ENCODE measurements around the gene ATP6AP2. TPM values are rescaled to one million over a fixed set of nuclear protein-coding genes. Genes with fewer than 3 reads are reported as not detected.

Gene ATP6AP2
- total RNA-seq, 4 donors from 2014 or later = 106 to 141 (median 115) TPM

DNA sequence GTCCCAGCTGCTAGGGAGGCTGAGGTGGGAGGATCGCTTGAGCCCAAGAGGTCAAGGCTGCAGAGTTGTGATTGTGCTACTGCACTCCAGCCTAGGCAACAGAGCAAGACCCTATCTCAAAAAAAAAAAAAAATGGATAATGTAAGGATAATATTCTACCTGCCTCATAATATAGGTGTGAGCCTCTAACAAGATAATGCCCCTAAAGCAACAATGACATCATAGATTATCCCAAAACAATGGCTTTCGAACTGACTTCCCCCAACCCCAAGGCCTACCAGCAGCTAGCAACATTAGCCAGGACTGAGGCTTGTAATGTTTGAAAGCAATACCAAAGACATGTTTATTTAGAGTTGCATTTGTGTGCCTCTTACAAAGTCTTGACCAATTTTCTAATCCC, 33.9 kb upstream of the ATP6AP2 start:
- Histone ChIP-seq H3K27me3 (no peaks in the 10 kb centered on the region), H3K36me3 (no peaks in the 10 kb centered on the region), H3K9me3 (no peaks in the 10 kb centered on the region), H3K4me3 (no peak overlapping the region), H3K27ac (no peak overlapping the region), H3K4me1 (peaks cover 0 to 11% (median 0%) of the 10 kb centered on the region in 3 donors)
- 71 to 100% methylated on average over 1 of the region's 2 CpGs for WGBS, 2 donors (ENCODE audit: low coverage in 1 of 2)
- ATAC-seq = no peak
- TF ChIP-seq EP300 (IDR thresholded peaks at IDR 0.05) (no peak), POLR2A (IDR thresholded peaks at IDR 0.05) (no peak), POLR2AphosphoS5 (IDR thresholded peaks at IDR 0.05) (no peak)
- TF ChIP-seq, protein P1, sequence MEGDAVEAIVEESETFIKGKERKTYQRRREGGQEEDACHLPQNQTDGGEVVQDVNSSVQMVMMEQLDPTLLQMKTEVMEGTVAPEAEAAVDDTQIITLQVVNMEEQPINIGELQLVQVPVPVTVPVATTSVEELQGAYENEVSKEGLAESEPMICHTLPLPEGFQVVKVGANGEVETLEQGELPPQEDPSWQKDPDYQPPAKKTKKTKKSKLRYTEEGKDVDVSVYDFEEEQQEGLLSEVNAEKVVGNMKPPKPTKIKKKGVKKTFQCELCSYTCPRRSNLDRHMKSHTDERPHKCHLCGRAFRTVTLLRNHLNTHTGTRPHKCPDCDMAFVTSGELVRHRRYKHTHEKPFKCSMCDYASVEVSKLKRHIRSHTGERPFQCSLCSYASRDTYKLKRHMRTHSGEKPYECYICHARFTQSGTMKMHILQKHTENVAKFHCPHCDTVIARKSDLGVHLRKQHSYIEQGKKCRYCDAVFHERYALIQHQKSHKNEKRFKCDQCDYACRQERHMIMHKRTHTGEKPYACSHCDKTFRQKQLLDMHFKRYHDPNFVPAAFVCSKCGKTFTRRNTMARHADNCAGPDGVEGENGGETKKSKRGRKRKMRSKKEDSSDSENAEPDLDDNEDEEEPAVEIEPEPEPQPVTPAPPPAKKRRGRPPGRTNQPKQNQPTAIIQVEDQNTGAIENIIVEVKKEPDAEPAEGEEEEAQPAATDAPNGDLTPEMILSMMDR (IDR thresholded peaks at IDR 0.05) = no peak

DNA sequence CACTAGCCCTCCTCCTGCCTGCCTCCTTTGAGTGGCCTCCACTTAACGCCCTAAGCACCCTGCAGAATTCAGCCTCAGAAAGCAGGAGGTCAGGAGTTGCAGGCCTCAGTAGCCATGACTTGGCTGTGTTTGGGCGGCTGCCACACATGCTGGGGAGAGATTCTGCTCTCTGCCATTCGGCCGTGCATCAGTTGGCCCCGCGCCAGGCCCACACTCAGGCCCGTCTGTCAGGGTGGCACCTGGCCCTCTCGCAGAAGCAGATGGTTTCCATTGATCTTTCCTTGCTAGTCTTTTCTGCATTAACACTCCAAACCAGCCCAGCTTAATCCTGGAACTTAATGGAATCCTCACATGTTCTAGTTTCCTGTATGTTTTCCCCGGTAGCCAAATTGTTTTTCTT, 30.7 kb upstream of the ATP6AP2 start:
- Histone ChIP-seq H3K27me3 (no peaks in the 10 kb centered on the region), H3K27ac (no peak overlapping the region), H3K4me3 (no peak overlapping the region), H3K4me1 (no peaks in the 10 kb centered on the region), H3K36me3 (no peaks in the 10 kb centered on the region), H3K9me3 (no peaks in the 10 kb centered on the region)
- no peak for TF ChIP-seq POLR2A (IDR thresholded peaks at IDR 0.05)
- TF ChIP-seq POLR2AphosphoS5 (IDR thresholded peaks at IDR 0.05) = no peak
- no peak for TF ChIP-seq EP300 (IDR thresholded peaks at IDR 0.05)
- TF ChIP-seq, protein P1 (IDR thresholded peaks at IDR 0.05) = no peak
- 25 to 64% methylated on average over 4 to 6 of the region's 9 CpGs for WGBS, 2 donors (ENCODE audit: low coverage in 1 of 2)
- no peak for ATAC-seq

DNA sequence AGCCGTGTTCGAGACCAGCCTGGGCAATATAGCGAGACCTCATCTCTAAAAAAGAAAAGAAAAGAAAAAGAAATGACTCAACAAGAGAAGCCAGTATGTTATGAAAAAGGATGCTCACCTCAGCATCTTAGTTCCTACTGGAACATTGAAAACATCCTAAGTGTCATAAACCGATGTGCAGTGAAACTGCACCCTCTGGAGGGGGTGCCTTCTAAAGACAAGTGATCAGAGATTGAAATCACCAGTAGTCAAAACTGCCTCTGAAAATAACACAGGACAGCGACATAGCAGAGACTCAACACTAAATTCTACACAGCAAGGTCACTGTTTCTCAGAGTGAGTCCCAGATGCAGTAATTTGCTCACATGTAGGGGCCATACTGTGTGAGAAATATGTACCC, 28.0 kb upstream of the ATP6AP2 start:
- no peak for ATAC-seq
- Histone ChIP-seq H3K9me3 (no peaks in the 10 kb centered on the region), H3K27me3 (no peaks in the 10 kb centered on the region), H3K36me3 (no peaks in the 10 kb centered on the region), H3K27ac (no peak overlapping the region), H3K4me1 (no peaks in the 10 kb centered on the region), H3K4me3 (no peak overlapping the region)
- 59% methylated on average over 3 of the region's 5 CpGs; no CpG with 5 or more reads in 1 of the 2 donors for WGBS, 2 donors (ENCODE audit: low coverage in 1 of 2)
- TF ChIP-seq EP300 (IDR thresholded peaks at IDR 0.05) = no peak
- no peak for TF ChIP-seq POLR2A (IDR thresholded peaks at IDR 0.05)
- TF ChIP-seq POLR2AphosphoS5 (IDR thresholded peaks at IDR 0.05) = no peak
- TF ChIP-seq, protein P1 (IDR thresholded peaks at IDR 0.05) = no peak

DNA sequence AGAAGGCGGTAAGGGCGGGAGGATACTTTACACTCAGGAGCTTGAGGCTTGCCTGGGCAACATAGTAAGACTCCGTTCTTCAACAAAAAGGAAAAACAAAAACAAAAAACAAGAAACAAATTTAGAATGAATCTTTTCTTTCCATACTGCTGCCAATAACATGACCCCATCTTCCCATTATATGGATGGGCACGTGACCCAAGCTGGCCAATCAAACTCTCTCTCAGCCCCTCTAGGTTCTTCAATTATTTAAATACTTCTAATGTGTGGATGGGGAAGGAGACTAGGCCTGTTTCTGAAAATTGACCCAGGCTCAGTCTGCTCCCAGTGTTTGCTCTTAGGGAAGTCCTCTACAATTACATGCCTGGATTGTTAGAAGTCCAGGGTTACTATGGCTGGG, 22.2 kb upstream of the ATP6AP2 start:
- Histone ChIP-seq H3K9me3 (no peaks in the 10 kb centered on the region), H3K36me3 (no peaks in the 10 kb centered on the region), H3K27me3 (no peaks in the 10 kb centered on the region), H3K27ac (no peak overlapping the region), H3K4me1 (no peaks in the 10 kb centered on the region), H3K4me3 (no peak overlapping the region)
- no peak for ATAC-seq
- 92% methylated on average over 2 of the region's 4 CpGs; no CpG with 5 or more reads in 1 of the 2 donors for WGBS, 2 donors (ENCODE audit: low coverage in 1 of 2)
- TF ChIP-seq EP300 (IDR thresholded peaks at IDR 0.05) = no peak

DNA sequence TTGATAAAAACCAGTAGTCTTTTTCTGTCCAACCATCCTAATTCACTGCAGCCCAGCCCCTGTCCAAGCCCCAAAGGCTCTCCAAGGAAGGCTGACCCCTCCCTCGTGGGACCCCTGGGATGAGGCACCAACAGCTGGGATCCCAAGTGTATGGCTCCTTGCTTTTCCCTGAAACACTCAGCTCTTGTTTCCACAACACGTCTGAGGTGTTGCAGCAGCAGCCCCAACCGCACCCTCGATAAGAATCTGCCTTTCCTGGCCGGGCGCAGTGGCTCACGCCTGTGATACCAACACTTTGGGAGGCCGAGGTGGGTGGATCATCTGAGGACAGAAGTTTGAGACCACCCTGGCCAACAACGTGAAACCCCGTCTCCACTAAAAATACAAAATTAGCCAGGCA, 17.0 kb upstream of the ATP6AP2 start:
- Histone ChIP-seq H3K27me3 (no peaks in the 10 kb centered on the region), H3K9me3 (no peaks in the 10 kb centered on the region), H3K4me3 (no peak overlapping the region), H3K4me1 (no peaks in the 10 kb centered on the region), H3K27ac (no peak overlapping the region), H3K36me3 (no peaks in the 10 kb centered on the region)
- TF ChIP-seq, protein P1 (IDR thresholded peaks at IDR 0.05) = no peak
- TF ChIP-seq POLR2A (IDR thresholded peaks at IDR 0.05) = no peak
- no peak for TF ChIP-seq EP300 (IDR thresholded peaks at IDR 0.05)
- TF ChIP-seq POLR2AphosphoS5 (IDR thresholded peaks at IDR 0.05) = no peak
- 60 to 90% methylated on average over 1 to 2 of the region's 10 CpGs for WGBS, 2 donors (ENCODE audit: low coverage in 1 of 2)
- ATAC-seq = no peak
